GM19455 (cell line): ENCODE measurements around the gene EPB41L4A.
"Not testable (repeated sequence)": the region's sequence is repeated elsewhere in the genome, so short reads cannot be mapped to it uniquely, and the experiment has no call there.

Experiments used
- ATAC-seq: cut with Tn5 transposase; IDR thresholded peaks from one replicate; pipeline ENCODE4 v1.9.1; 2021; ENCODE audit not compliant: unreplicated experiment

EPB41L4A gene

DNA sequence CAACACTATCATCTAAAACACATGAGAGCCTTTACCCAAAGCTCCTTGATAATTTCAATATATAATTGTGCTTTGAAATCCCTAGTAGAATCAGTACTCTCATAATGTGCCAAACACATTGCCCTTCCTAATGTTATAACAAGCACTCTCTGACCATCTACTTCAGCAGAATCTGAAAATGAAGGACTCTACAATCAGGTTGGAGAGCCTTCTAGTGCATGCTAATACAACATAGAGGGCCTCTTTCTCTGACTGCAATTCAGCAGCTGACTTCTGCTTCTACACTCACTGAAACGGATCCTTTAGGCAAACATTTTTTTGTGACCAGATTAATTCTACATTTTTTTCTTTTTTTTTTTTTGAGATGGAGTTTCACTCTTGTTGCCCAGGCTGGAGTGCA, 155.6 kb downstream of the EPB41L4A start:
- ATAC-seq = no peak

DNA sequence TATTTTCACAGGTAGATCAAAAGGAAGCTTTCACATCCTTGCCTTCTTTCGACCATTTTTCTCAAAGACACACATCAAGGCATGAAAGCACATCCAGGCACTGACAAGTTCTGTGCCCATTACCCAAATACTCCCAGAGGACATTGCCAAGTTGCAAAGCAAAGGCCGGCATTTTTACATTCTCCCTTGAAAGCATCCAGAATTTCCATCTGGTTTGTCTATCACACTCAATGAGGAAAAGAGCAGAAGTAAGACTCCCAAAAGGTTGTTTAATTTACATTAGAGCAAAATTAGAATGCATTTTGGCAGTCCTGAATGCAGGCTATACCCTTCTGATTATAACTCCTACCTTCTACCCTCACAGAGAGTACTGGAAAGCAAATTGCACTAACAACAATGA, 160.5 kb downstream of the EPB41L4A start:
- ATAC-seq = no peak

- no peak for ATAC-seq
These were observed 161.1 kb downstream of the EPB41L4A start for GRCh38 chr5:112257976-112258375.

GRCh38 chr5:112257005-112257404, 162.1 kb downstream of the EPB41L4A start:
- no peak for ATAC-seq

GRCh38 chr5:112254303-112254702, 164.8 kb downstream of the EPB41L4A start:
- no peak for ATAC-seq

- ATAC-seq = no peak
These were observed 165.4 kb downstream of the EPB41L4A start for GRCh38 chr5:112253478-112254250.

DNA sequence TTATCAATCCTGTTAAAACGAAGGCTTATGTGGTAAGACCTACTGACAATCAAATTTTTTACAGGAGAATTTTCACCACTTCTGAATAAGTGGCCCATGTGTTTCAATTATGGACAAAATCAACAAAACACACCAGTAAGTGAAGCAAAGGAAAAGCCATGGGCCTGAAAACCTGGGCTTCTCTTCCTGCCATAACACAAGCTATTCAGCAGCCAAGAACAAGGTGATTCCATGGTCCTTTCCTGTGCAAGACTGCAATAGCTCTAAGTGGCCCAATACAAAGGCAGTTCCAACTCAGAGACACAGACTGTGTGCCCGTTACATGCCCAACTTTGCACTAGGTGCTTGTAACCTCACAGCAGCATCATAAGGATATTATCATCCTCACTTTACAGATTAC, 168.5 kb downstream of the EPB41L4A start:
- ATAC-seq = no peak

DNA sequence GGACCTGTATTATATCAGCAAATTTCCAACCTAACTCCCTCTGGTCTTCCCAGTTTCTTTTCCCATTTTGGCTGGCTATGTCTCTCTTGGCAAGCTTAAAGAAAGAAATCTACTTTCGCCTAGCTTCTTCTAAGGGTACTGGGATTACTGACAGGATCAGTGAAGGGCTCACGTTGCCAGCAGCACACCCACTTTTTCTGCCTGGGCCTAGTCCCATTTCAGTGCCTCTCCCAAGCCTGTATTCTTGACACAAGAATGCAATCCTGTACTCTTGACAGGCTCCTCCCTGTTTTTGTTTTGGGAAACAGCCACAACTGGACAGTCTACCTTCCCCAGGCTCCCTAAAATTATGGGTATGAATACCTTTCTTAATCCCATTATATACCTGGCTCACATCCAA, 170.5 kb downstream of the EPB41L4A start:
- no peak for ATAC-seq

GRCh38 chr5:112247960-112248359, 171.1 kb downstream of the EPB41L4A start:
- ATAC-seq = no peak

DNA sequence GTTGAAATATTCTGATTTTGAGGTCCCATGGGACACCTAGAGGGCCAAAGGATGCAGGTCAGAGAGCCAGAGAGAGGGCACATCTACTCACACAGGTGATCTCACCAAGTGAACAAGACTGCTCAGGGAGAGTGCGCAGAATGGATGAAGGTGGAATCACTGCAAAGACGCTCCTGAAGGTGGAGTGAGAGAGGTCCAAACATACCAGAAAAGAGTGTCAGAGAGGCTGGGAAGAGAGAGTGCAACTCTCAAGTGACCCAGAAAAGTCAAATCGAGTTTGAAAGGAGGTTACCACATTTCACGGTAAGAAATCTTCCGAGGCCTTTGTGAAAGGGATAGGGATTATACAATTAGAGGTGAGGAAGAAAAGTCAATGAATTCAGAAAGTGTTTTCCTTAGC, 173.4 kb downstream of the EPB41L4A start:
- ATAC-seq = no peak

GRCh38 chr5:112239996-112240395, 179.1 kb downstream of the EPB41L4A start:
- ATAC-seq = no peak

DNA sequence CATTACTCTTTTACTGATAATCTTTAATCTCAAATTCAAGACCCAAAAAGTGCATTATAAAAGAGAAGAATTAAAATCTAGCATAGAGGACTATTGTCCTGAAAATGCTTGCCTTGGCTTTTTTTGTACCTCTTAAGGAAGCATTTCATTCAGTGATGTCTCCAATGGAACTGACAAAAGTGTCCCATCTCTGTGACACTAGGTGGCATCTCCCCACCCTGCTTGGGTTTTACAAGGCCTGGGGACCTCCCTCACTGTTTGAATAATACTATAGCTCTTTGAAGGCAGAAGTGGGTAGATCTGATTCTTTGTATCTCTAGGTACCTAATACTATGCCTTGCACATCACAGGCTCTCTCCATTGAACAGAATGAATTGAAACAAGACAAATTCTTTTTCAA, 180.6 kb downstream of the EPB41L4A start:
- no peak for ATAC-seq

- ATAC-seq = no peak
These were observed 181.6 kb downstream of the EPB41L4A start for GRCh38 chr5:112237456-112237855.

DNA sequence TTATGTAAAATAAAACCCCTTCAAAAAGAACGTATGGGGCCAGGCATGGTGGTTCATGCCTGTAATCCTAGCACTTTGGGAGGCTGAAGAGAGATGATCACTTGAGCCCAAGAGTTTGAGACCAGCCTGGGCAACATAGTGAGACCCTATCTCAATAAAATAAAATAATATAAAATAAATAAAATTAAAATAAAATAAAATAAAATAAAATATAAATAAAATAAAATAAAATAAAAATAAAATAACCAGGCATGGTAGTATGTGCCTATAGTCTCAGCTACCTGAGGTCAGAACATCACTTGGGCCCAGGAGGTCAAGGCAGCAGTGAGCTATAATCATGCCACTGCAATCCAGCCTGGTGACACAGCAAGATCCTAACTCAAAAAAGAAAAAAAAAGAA, 185.1 kb downstream of the EPB41L4A start:
- no peak for ATAC-seq

DNA sequence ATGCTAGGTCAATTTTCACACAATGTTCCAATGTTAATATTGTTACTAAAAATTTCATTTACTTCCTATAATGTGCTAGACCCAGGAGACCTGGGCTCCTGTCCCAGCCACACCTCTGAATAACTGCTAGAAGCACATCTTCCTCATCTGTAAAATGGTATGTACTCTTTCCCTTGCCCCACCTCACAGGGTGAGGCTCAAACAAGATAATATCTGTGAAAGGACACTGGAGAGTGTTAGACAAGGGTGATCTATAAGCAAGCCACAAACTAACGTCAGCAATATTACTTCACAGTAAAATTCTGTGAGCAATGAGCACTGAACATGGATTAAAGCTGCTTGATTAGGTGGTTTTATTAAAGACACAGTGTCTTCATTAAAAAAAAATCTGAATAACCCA, 186.4 kb downstream of the EPB41L4A start:
- ATAC-seq = no peak

DNA sequence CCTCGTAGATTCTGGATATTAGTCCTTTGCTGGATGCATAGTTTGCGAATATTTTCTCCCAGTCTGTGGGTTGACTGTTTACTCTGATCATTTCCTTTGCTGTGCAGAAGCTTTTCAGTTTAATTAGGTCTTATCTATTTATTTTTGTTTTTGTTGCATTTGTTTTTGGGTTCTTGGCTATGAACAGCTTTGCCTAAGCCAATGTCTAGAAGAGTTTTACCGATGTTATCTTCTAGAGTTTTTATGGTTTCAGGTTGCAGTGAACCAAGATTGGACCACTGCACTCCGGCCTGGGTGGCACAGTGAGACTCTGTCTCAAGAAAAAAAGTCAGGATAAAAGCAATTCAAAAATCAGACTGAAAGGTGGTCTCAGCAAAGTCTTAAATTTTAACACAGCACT, 188.5 kb downstream of the EPB41L4A start:
- ATAC-seq = no peak

GRCh38 chr5:112228667-112229066, 190.4 kb downstream of the EPB41L4A start:
- ATAC-seq = no peak

- no peak for ATAC-seq
These were observed 191.0 kb downstream of the EPB41L4A start for GRCh38 chr5:112227911-112228631.

GRCh38 chr5:112226215-112226614, 192.9 kb downstream of the EPB41L4A start:
- ATAC-seq = no peak

GRCh38 chr5:112222997-112223396, 196.1 kb downstream of the EPB41L4A start:
- not testable (repeated sequence) for ATAC-seq

GRCh38 chr5:112221128-112221527, 197.9 kb downstream of the EPB41L4A start:
- ATAC-seq = no peak

- ATAC-seq = no peak
These were observed 200.1 kb downstream of the EPB41L4A start for GRCh38 chr5:112219000-112219399.
